GM12891 (cell line): ENCODE results near the gene ATG4D.
A peak's percentile ranks its signal among the peaks of the same experiment; 100 is the strongest.

Experiments
- PAX5 ChIP-seq: IDR thresholded peaks from 2 replicates; pipeline ENCODE4 v1.6.1; 2011; ENCODE audit warnings: low read length, moderate library complexity, mild to moderate bottlenecking; ENCODE audit not compliant: insufficient read depth, severe bottlenecking
- POLR2A ChIP-seq: IDR thresholded peaks from 2 replicates; pipeline ENCODE4 v1.6.1; 2011; ENCODE audit warnings: low read depth, low read length, control low read depth
- POLR2AphosphoS5 ChIP-seq: IDR thresholded peaks from 2 replicates; pipeline ENCODE4 v1.6.1; 2011; ENCODE audit warnings: low read depth, low read length, control low read depth
- SPI1 ChIP-seq: IDR thresholded peaks from 2 replicates; pipeline ENCODE4 v1.6.1; 2011; ENCODE audit warnings: low read depth, low read length, control low read depth
- TAF1 ChIP-seq: IDR thresholded peaks from 2 replicates; pipeline ENCODE4 v1.6.1; 2011; ENCODE audit warnings: low read depth, low read length, control low read depth

- TF ChIP-seq POLR2A (no peak), SPI1 (no peak), TAF1 (peak; percentile 6; the same call in 1 of the 2 replicates), PAX5 (no peak), POLR2AphosphoS5 (no peak)
Measured at GRCh38 chr19:10602330-10603083, 58.8 kb downstream of the ATG4D start.
